CD4-positive, alpha-beta T cell (primary cell): ENCODE measurements around the gene ZNF469. TPM values are rescaled to one million over a fixed set of nuclear protein-coding genes. Genes with fewer than 3 reads are reported as not detected.

Experiments
- ATAC-seq: fragments of 200-7000 bp; cut with Tn5 transposase; one replicate; pipeline ENCODE4 v1.10.0; 2022; ENCODE audit warnings: mild to moderate bottlenecking; ENCODE audit not compliant: poor library complexity
- CTCF ChIA-PET: fragments of 350-600 bp; sonication (Branson Sonifier 250); formaldehyde crosslinking; loops from one replicate; lab custom pipeline; 2021; ENCODE audit warnings: antibody characterized with exemption, inconsistent platforms; lab: Charles Lee
- POLR2A ChIA-PET: fragments of 350-600 bp; sonication (Branson Sonifier 250); formaldehyde crosslinking; loops from one replicate; lab custom pipeline; 2021; ENCODE audit warnings: antibody characterized with exemption, inconsistent platforms; lab: Charles Lee
- DNase-seq, 14 experiments: peaks; one replicate each; pipeline ENCODE4 v3.0.0-alpha.2; 2013 to 2020; ENCODE audit warnings: mixed read lengths in 2 of 14
- H3K27ac ChIP-seq, 2 donors: one replicate each; pipeline versions ENCODE4 v1.5.1 to v1.7.0; 2013; ENCODE audit warnings: low read length in 2 of 2, low read depth in 1 of 2, mild to moderate bottlenecking in 1 of 2
- H3K27me3 ChIP-seq, 2 experiments: 1 replicate in 1 of 2; 2 replicates in 1 of 2; pipeline versions ENCODE4 v1.6.1 to v1.7.0; 2013; ENCODE audit warnings: low read length in 2 of 2, control low read depth in 1 of 2, mild to moderate bottlenecking in 1 of 2, moderate library complexity in 1 of 2; ENCODE audit not compliant: insufficient read depth in 2 of 2, control insufficient read depth in 1 of 2
- H3K36me3 ChIP-seq: one replicate; pipeline ENCODE4 v1.6.1; 2013; ENCODE audit warnings: low read length, control low read depth; ENCODE audit not compliant: insufficient read depth
- H3K4me1 ChIP-seq: one replicate; pipeline ENCODE4 v1.6.1; 2013; ENCODE audit warnings: low read length, control low read depth; ENCODE audit not compliant: insufficient read depth
- H3K4me3 ChIP-seq: one replicate; pipeline ENCODE4 v1.5.1; 2013; ENCODE audit warnings: mild to moderate bottlenecking, low read length, moderate library complexity
- H3K9me3 ChIP-seq, 2 experiments: 1 replicate in 1 of 2; 2 replicates in 1 of 2; pipeline versions ENCODE4 v1.6.1 to v1.7.0; 2013; ENCODE audit warnings: low read length in 2 of 2, mild to moderate bottlenecking in 2 of 2, control low read depth in 1 of 2, moderate library complexity in 1 of 2; ENCODE audit not compliant: control insufficient read depth in 1 of 2, insufficient read depth in 1 of 2
- H3K27ac Mint-ChIP-seq: one replicate; pipeline ENCODE4 v1.8.0; 2020; ENCODE audit warnings: mixed read lengths
- H3K27me3 Mint-ChIP-seq: one replicate; pipeline ENCODE4 v1.8.0; 2021; ENCODE audit warnings: mixed read lengths
- H3K36me3 Mint-ChIP-seq: one replicate; pipeline ENCODE4 v1.8.0; 2021; ENCODE audit warnings: low read depth, mixed read lengths
- H3K4me1 Mint-ChIP-seq: one replicate; pipeline ENCODE4 v1.8.0; 2021; ENCODE audit warnings: low read depth, mixed read lengths
- H3K4me3 Mint-ChIP-seq: one replicate; pipeline ENCODE4 v1.8.0; 2020; ENCODE audit warnings: mild to moderate bottlenecking, mixed read lengths
- H3K9me3 Mint-ChIP-seq: one replicate; pipeline ENCODE4 v1.8.0; 2020; ENCODE audit warnings: mixed read lengths
- intact Hi-C, 2 experiments: fragments of 100-400 bp; cut with DNase I in 1 of 2; cut with micrococcal nuclease in 1 of 2; formaldehyde crosslinking; loops; one replicate each; pipeline versions ENCODE4 v1.15.1 to v1.9.0; 2023 to 2025; cut with DNase I, micrococcal nuclease
- polyA plus RNA-seq, 2 donors: library from polyadenylated mRNA; unstranded; fragments of 120-200 nt; gene quantifications; one replicate each; pipeline ENCODE4 v1.2.1, GENCODE V29; 2013
- total RNA-seq, 174 experiments: library from RNA in 2 of 174; stranded (reverse) in 2 of 174; gene quantifications; one replicate each; pipeline ENCODE4 v1.2.3 and lab custom pipeline; 2021 to 2026
- TF ChIP-seq, protein P1 (sequence below): fragments of 200-600 bp; IDR thresholded peaks from one replicate; pipeline ENCODE4 v1.8.0; 2022; ENCODE audit warnings: antibody characterized with exemption, mild to moderate bottlenecking

The ZNF469 gene, protein sequence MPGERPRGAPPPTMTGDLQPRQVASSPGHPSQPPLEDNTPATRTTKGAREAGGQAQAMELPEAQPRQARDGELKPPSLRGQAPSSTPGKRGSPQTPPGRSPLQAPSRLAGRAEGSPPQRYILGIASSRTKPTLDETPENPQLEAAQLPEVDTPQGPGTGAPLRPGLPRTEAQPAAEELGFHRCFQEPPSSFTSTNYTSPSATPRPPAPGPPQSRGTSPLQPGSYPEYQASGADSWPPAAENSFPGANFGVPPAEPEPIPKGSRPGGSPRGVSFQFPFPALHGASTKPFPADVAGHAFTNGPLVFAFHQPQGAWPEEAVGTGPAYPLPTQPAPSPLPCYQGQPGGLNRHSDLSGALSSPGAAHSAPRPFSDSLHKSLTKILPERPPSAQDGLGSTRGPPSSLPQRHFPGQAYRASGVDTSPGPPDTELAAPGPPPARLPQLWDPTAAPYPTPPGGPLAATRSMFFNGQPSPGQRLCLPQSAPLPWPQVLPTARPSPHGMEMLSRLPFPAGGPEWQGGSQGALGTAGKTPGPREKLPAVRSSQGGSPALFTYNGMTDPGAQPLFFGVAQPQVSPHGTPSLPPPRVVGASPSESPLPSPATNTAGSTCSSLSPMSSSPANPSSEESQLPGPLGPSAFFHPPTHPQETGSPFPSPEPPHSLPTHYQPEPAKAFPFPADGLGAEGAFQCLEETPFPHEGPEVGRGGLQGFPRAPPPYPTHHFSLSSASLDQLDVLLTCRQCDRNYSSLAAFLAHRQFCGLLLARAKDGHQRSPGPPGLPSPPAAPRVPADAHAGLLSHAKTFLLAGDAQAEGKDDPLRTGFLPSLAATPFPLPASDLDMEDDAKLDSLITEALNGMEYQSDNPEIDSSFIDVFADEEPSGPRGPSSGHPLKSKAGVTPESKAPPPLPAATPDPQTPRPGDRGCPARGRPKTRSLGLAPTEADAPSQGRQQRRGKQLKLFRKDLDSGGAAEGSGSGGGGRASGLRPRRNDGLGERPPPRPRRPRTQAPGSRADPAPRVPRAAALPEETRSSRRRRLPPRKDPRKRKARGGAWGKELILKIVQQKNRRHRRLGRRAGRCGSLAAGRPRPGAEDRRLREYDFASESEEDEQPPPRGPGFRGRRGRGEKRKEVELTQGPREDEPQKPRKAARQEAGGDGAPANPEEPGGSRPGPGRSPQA (N-terminal part only)
- total RNA-seq (under 1 TPM; 0.74 to 0.75 TPM), total RNA-seq (lab: John Stamatoyannopoulos, UW) (1.1 to 10.5 (median 4.2) reads per million in 172 experiments)
- 0.51 TPM for polyA plus RNA-seq (2013, experiment 1 of 2)
- 0.49 TPM for polyA plus RNA-seq (2013, experiment 2 of 2)

DNA sequence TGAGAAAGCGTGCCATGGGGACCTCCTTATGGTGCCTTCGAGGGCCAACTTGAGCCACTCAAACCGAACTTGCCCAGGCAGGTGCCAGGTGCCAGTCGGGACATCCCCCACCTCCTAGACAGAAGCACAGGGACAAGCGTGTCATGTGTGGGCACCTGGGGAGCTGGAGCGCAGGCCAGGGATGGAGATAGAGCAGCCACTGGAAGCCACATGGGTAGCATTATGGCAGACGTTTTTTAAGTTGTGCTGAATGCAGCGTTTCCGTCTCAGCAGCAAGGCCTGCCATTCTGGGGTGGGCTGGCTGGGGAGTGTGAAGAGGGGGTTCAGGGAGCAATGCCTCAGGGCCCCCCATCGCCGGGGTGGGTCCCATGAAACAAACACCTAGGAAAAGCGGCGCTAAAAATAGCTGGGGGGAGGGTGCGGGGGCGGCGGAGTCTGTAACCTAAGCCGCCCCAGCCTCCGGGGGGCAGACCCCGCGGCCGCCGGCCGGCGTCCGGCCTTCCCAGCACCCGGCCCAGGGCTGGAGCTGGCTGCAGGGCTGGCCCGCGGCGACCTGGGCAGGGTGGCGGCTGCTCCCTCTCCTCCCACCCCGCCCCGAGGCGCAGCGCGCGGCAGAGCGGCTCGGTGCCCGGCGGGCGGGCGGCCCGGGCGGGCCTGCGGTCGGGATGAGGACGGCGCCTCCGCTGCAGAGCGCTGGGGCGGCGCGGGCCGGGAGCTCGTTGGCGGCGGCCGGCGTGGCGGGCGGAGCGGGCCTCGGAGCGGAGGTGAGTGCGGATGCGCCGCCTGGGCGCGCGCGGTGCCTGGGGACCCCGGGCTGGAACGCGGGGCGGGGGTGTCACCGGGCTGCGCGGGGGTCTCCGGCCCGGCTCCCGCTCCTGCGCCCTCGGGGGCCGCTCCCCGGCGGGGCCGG, at the start of gene ZNF469:
Gene ZNF469, plus strand, starts transcription at position 469 of the 910 bp plus-strand sequence. CDS start 44,512 bp downstream, outside the sequence.
- DNase-seq (no peak), ATAC-seq (no peak)
- no peaks in the 10 kb centered on the region for H3K36me3 Mint-ChIP-seq
- CTCF ChIA-PET: no interaction called here
- H3K27me3 Mint-ChIP-seq: peaks cover 37% of the 10 kb centered on the region
- no peak within 1 kb of the TSS for H3K4me3 ChIP-seq
- H3K9me3 ChIP-seq: peaks cover 0 to 13% of the 10 kb centered on the region in 2 experiments
- H3K4me1 Mint-ChIP-seq: no peaks in the 10 kb centered on the region
- no peak within 1 kb of the TSS for H3K27ac Mint-ChIP-seq
- H3K27ac ChIP-seq: no peak within 1 kb of the TSS
- peaks cover 39 to 47% of the 10 kb centered on the region in 2 experiments for H3K27me3 ChIP-seq
- POLR2A ChIA-PET: no interaction called here
- H3K4me3 Mint-ChIP-seq: peak within 1 kb of the TSS; percentile 20
- H3K4me1 ChIP-seq: peaks cover 6% of the 10 kb centered on the region
- TF ChIP-seq, protein P1, sequence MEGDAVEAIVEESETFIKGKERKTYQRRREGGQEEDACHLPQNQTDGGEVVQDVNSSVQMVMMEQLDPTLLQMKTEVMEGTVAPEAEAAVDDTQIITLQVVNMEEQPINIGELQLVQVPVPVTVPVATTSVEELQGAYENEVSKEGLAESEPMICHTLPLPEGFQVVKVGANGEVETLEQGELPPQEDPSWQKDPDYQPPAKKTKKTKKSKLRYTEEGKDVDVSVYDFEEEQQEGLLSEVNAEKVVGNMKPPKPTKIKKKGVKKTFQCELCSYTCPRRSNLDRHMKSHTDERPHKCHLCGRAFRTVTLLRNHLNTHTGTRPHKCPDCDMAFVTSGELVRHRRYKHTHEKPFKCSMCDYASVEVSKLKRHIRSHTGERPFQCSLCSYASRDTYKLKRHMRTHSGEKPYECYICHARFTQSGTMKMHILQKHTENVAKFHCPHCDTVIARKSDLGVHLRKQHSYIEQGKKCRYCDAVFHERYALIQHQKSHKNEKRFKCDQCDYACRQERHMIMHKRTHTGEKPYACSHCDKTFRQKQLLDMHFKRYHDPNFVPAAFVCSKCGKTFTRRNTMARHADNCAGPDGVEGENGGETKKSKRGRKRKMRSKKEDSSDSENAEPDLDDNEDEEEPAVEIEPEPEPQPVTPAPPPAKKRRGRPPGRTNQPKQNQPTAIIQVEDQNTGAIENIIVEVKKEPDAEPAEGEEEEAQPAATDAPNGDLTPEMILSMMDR: no peak
- no peaks in the 10 kb centered on the region for H3K9me3 Mint-ChIP-seq
- intact Hi-C loops: no loop called here
- no peaks in the 10 kb centered on the region for H3K36me3 ChIP-seq

DNA sequence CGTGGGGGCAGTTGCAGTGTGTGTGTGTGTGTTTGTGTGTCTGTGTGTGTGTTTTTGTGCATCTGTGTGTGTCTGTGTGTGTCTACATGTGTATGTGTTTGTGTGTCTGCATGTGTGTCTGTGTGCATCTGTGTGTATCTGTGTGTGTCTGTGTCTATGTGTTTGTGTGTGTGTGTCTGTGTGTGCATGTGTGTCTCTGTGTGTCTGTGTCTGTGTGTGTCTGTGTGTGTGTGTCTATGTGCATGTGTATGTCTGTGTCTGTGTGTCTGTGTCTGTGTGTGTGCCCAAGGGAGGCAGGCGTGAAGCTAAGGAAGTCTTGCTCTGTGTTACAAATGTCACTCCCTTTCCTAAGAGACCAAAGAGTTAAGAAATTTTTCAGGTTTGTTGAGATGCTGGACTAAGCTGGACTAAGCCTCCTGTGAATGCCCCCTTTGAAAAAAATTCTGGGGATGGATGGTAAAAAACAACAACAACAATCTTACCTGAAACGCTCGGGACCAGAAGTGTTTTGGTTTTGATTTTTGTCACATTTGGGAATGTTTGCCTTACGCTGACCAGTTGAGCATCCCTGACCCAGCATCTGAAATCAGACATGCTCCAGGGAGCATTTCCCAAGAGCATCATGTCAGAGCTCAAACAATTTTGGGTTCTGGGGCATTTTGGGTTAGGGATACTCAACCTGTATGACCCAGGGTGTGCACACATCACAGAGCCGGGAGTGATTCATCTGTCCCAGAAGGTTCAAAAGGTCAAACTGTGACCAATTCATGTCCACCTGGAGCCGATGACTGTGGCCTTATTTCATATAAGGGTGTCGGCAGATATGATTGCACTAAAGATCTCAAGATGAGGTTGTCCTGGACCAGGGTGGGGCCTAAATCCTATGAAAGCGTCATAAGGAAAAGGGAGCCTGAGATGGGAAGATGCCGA, 48.6 kb upstream of the ZNF469 start:
- H3K36me3 Mint-ChIP-seq: no peaks in the 10 kb centered on the region
- ChIA-PET POLR2A (no interaction called here), CTCF (no interaction called here)
- H3K27ac Mint-ChIP-seq: no peak overlapping the region
- H3K9me3 Mint-ChIP-seq: no peaks in the 10 kb centered on the region
- peaks cover 6% of the 10 kb centered on the region for H3K4me1 ChIP-seq
- H3K27me3 ChIP-seq: peaks cover 0 to 2% of the 10 kb centered on the region in 2 experiments
- ATAC-seq: no peak
- DNase-seq: no peak
- H3K4me3 Mint-ChIP-seq: no peak overlapping the region
- TF ChIP-seq, protein P1: no peak
- intact Hi-C loops: no loop called here
- peaks cover 13% of the 10 kb centered on the region for H3K27me3 Mint-ChIP-seq
- H3K9me3 ChIP-seq: peaks cover 0 to 20% of the 10 kb centered on the region in 2 experiments
- H3K4me1 Mint-ChIP-seq: peaks cover 7% of the 10 kb centered on the region
- H3K4me3 ChIP-seq: no peak overlapping the region
- H3K27ac ChIP-seq: no peak overlapping the region
- no peaks in the 10 kb centered on the region for H3K36me3 ChIP-seq
